ENCODE data around the gene BCAS3.
"Not testable (repeated sequence)": the region's sequence is repeated elsewhere in the genome, so short reads cannot be mapped to it uniquely, and the experiment has no call there.

BCAS3 gene

DNA sequence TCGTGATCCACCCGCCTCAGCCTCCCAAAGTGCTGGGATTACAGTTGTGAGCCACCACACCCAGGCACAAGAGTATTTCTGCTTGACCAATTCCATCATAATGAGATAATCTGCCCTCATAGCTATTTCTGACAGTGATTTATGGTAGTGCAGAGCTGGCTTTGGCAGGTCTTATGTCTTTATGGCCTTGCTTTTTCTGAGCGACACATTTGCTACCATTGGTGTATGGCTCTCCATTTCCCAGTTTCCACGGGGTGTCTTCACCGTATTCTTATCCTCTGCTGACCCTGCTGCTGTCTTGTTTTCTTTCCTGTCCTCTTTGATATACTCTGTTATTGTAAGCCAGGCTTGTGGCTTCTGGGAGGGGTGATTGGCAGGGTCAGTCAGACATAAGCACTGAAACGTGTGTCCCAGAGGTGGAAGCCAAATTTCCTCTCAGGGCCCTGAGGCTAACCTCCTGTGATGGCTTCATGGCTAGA lies 560.8 kb downstream of the BCAS3 start:
- no peak for FAIRE-seq

DNA sequence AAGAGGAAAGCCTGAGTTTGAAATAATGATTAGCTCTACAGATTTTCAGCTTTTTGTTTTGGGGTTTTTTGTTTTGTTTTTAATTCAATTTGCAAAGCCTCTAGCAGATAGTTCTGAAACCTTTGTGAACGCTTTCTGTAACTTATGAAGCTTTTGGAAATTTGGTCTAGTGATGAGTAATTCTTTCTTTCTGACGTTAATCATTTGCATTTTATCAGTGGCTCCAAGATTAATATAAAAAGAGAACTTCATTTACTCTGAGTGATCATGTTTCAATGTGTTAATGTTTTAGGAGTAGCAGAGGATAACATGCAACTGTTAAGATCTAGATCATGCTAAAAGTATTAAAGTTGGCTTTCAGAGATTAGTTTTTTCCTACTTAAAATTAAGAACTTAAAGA lies 561.7 kb downstream of the BCAS3 start:
- no peak for FAIRE-seq

DNA sequence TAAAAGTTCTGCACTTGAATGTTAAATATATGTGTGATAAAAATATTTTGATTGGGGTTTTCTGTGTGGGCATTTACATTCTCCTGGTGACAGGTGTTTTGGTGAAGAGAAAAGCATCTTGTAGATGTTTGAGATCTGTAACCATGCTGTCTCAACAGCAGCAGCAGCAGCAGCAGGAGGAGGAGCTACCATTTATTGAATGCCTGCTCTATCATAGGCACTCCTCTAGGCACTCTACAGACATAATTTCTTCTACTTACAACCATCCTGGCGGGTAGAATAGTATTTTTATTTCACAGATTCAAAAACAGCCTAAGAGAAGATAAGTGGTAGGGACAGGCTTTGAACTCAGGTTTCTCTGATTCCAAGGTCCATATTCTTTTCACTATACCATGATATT lies 562.3 kb downstream of the BCAS3 start:
- no peak for FAIRE-seq

DNA sequence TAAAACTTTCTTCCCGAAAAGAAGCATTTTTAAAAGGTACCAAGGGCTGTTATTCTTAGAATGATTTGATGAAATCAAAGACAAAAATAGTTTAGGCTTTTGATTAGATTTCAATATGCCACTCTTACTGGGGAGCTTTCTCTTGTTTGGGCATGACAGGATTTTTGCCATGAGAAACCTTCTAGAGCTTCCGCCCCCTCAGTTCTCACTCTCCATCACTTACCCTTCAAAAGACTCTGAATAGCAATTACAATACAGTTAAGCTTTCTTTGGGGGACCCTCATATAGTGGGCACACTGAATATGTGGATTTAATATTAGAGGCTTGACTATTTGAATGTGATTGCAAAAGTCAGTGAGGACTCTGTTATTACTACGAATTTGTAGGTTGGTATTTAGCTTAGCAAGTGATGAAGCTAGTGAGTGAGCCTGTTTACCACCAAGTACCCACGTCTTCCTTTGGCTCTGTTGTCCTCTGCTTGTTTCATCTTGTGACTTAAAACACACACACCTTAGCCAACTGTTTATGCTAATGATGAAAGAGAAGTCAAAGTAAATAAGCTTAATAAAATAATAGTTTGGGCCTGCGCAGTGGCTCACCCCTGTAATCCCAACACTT lies 563.3 kb downstream of the BCAS3 start:
- FAIRE-seq = no peak

DNA sequence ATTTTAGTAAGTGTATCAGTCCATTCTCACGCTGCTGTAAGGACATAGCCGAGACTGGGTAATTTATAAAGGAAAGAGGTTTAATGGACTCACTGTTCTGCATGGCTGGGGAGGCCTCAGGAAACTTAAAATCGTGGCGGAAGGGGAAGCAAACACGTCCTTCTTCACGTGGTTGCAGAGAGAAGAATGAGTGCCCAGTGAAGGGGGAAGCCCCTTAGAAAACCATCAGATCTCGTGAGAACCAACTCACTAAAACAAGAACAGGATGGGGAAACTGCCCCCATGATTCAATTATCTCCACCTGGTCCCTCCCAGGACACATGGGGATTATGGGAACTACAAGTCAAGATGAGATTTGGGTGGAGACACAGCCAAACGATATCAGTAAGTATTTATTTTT lies 567.3 kb downstream of the BCAS3 start:
- not testable (repeated sequence) for FAIRE-seq

DNA sequence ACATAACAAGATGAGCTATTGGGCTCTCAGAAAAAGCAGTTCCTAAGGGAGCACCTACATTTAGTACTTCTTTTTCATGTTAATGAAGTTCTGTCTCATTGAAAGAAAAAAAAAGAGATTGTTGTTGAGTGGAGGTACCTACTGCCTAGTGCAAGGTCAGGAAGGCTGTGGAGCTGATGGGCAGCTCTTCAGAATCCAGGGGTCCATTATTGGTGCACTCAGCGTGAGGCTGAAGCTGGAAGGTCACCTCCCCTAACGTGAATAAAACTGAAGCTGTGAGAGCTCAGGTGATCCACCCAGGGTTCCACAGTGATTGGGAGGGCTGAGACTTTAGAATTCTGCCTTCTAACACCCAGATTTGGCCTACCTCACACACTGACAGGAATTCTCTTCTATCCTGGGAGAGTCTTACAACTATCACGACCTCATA lies 568.1 kb downstream of the BCAS3 start:
- FAIRE-seq = no peak

DNA sequence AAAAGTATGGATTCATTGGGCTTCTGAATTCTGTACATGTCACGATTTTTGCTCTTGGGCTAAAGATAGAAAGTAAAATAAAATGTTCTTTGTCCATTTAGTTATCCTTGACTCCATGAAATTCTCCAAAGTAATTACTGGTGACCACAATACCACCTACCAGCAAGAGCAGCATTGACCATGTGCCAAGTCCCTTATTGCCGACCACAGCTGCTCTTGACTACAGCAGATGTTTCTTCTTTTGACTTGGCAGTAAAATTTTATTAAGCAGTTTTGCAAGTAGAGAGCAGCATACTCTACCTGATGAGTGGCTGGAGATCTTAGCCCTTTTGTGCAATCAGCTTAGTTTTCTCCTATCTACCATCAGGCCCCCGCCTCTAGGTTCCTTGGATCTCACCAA lies 569.8 kb downstream of the BCAS3 start:
- FAIRE-seq = no peak

DNA sequence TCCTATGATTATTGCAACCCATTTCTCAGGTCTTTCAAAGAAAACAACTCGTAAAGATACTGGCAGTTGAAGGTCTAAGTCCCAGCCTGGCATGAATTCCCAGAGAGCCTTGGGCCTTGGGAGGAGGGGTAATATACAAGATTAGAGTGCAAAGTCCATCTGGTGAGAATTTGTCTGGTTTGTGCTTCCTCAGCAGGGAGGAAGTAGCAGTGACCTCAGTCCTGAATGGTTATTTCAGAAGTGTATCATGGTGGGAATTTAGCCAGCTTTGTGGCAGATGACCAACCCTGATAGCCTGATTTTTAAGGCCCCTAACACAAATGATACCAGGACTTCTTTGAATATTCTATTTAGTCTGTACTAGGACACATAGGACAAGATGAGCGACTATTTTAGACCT lies 570.7 kb downstream of the BCAS3 start:
- no peak for FAIRE-seq

DNA sequence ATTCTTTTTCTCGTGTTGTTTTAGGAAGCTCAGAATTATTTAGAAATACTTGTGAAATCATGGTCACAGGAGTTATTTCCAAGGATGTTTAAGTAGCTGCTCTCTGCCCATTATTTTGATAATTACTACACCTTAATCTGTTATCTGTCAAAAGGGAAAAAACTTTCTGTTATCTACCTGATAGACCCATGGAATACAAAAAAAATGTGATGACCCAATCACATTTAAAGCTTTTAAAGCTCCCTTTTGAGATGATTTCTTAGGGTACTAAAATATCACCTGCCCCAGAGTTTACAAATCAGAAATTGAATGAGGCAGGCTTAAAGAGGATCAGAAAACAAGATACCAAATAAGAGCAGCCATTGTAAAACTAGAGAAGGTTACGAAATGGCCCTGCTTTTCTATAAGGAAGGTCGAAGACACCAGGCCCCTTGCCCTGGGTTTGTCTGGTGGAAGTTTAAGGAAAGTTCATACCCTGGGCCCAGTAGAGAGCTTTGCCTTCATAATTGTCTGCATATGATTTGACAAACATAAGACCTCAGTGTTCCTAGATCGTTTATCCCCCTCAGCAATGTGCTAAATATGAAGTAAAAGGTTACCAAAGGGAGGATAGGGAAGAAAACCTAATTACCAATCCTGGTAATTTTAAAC lies 572.1 kb downstream of the BCAS3 start:
- no peak for FAIRE-seq

DNA sequence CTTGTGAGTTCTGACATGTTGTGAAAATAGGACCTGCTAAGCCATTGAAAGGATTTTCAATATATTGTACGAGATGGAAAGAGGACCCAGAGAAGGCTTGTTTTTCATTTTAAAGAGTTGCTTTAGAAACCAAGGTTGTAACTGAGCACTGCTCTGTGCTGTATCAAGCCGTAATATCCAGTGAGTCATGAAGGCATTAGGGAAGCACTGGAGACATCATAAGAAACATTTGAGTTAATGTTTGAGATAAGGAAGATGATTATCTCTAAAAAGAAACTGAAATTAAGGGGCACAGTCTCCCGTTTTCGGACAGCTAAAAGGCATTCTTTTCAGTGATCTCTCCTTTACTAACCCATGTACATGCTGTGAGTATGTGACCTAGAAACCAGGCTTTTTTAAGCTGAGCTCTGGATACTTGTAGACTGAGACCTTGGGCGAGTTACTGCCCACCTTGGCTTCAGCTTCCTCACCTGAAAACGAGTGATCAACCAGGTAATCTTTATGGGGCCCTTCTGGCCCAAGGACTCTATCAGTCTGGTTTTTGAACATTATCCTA lies 572.8 kb downstream of the BCAS3 start:
- no peak for FAIRE-seq

DNA sequence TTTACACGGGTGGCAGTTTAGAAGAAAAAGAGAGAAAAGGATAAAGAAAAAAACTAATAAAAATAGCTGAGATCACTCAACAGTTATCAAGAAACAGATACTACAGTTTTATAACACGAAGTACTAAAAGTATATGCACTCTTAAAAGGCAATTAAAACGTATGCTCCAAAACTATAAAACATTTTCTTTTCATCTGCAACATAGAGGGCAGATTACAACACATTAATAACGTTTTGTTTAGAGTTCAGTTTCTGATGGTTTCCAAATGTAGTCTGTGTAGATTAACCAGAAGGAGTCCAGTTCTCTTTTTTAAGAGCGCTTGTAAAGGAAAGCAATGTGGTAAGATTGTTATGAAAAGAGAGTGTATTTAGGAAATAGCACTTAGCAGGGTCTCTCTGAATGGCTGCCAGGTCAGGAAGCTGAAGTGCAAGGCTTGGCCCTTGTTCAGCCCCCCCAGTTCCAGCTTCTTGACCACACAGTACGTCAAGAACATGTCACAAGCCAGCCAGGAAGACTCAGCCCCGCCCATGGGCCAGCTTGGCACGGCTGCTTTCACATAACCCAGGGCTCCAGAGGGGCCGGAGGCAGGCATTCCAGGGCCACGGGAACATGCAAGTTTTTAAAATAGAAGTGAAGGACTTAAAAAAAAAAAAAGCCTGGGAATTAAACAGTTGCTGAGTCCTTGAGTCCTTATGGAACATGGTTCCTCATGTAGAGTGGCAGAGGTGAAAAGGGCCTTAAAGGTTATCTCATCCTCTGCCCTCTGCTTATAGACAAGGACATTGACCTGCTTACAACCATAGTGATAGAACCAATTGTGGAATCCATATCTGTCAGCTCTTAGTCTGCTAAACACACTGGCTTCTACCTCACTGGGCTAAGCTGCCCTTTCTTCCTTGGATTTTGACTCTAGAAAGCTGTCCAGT lies 574.6 kb downstream of the BCAS3 start:
- peak; percentile 65 for FAIRE-seq

DNA sequence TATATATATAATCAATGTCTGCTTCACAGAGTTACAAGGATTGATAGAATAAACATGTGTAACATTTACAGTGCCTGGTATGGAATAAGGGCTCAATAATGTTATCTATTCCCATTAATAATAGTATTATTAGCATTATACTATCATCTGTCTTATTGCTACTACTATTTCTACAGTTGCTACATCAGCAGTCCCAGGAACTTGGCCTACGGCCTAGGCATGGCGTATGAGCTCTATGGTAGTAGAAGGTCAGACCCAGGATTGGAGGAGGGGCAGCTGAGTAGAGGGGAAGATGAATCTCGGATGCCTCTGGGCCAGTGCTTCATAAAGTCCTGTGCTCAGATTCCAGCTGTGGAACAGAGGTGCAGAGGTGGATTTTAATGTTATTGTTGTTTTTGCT lies 575.7 kb downstream of the BCAS3 start:
- no peak for FAIRE-seq

DNA sequence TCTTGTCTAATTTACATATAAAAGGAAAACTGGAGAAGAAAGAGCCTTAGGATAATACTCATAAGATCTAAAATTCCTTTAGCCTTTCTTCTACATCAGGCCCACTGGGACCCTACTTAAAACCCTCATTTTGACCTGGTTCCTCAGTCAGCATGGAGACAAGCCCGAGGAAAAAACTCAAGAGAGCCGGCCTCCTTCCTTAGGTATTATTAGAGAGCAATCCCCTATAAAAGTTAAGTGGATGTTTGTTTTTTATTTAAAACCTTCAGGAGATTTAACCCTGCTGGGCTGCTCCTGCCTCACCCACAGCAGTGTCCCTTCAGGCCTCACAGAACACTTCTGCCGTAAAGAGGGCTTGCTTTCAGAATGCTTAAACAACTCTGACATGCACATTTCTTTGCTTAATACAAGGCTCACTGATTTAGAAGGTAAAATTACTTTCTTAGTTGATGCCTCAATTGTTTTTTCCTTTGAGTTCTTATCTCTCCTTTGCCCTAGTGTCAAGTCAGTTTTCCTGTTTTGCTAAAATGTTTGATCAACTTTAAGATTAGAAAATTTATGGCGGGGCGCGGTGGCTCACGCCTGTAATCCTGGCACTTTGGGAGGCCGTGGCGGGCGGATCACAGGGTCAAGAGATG lies 576.4 kb downstream of the BCAS3 start:
- no peak for FAIRE-seq

DNA sequence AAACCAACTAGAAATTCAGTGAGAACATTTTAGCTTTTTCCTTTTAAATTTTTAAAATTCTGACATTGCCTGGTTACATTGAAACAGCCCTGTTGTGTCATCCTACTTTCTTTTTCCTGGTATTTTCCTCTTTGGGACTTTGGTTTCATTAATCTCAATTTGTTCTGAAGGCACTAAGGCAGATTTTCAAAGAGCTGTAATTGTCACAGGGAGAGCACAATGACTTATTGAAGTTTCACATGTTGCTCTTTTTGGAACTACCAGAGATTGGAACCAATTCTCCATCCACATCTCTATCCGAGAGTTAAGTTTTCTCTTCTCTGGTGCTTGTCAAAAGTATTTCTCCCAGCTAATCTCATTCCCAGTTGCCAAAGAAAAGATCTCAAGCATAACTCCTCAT lies 577.3 kb downstream of the BCAS3 start:
- FAIRE-seq = no peak

DNA sequence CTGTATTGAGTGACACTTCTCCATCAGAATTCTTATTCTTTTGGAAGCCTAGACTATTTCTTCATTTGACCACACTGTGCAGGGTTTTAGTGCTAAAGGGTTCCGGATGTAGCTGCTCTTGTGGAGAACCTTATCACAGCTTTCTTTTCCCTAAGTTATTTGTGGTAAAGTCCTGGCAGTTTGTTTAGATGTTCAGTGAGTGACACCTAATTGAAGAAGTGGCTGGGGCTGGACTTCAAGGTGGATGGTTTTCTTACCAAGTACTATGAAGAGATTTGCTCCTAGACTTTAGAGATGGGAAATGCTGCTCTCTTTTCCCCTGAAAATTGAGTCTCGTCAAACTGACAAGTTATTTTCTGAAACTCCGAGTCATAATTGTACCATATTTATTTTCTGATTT lies 578.0 kb downstream of the BCAS3 start:
- FAIRE-seq = no peak

DNA sequence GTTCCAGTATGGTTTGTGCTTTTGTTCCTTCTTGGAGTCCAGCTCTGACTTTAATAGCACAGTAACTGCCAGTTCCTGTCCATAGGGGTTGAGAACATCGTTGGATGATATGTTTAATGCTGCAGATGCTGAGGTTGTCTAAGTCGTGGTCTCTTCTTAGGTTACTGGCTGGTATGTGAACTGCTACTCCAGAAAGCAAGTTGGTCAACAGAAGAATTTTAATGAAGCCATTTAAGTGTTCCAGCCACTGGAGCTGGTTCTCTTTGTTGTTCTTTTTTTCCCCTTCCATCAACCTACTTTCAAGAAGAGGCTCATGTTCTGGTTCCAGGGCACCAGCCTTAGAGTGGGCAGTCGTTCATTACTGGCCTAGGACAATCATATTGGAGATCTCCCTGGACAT lies 581.7 kb downstream of the BCAS3 start:
- FAIRE-seq = no peak

DNA sequence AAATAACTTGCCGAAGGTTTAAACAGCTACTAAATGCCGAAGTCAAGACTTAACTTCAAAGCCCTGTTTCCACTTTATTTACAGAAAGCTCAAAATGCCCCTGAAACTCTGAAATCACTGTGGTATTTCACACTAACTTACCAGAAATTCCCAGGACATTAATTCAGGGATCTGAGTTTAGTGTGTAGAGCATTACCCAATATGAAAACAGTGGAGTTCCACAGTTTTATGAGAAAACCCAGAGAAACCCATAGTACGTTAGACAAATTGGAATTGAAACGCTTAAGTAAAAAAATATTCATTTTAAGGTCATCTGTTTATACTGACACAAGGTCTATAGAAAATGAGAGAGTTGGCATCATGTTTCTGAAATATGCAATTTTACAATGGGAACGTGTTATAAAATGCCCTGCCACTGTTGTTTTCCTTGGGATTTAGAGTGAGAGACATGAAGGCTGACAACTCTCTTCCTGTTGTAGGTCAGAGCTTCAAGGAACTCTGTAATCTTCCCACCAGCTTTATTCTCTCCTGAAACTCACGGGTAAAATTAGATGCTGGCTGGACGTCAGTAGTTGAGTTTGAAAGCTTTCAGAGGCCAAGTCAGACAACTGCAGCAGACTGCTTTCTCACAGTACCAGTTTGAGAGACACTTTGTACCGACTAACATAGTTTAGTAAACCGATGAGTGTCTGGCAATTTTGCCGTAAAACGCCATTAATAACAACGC lies 582.6 kb downstream of the BCAS3 start:
- no peak for FAIRE-seq

DNA sequence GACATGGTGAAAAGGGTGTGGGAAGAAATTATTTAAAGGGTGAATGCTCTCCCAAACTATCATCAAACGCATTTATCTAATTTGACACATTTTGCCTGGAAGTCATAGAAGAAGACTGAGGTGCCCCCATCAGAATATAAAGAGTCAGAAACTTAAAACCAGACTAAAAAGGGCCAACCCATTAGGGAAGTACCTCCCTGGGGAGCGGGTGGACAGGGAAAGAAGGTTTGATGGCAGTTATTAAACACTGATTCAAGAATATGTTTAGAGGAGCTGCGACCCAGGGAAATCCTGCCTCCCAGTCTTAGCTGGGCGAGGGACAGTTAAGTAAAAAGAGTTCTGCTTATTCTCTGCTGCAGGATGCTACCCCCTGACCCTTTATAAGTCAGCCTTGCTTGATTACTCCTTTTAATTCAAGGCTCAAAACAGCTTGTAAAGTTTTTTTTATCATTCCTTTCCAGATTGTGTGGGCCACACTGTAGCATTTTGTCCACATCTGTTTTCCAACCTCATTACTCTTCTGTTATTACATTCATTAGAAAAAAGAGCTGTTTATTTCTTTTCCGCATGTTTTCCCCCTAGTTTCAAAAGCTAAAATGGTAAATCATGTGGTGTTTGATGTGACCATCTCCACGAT lies 583.5 kb downstream of the BCAS3 start:
- FAIRE-seq = no peak

DNA sequence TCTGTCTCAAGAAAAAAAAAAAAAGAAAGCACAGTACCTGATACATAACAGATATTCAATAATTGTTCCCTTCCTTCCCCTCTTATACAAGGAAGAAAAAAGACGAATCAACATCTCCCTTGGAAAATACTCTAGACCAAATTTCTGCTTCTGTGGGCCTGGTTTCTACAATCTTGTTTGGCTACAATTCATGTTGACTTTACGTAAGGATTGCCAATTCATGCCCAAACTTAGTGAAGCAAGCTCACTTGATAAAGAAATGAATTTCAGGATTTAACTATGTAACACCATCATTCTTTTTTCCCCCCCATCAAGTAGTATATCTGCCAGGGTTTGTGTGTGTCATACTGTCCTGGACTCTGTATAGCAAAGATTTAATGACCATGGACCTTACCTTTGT lies 587.7 kb downstream of the BCAS3 start:
- FAIRE-seq = no peak

DNA sequence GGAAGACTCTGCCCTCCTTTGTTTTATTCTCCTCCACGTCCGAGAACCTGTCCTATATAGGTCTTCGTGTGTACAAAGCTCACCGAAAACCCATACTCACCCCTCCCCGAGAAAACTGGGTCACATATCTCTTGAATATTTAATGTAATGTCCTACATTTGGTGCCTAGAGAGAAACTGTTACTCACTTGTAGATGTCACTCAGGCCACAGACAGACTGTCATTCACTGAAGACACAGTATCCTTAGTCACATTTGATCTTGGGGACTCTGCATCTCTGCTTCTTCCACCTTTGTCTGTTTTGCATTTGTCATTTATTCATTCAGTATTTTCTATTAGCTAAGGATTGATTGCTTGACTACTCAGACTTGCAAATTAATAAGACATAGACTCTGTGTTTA lies 590.2 kb downstream of the BCAS3 start:
- no peak for FAIRE-seq

DNA sequence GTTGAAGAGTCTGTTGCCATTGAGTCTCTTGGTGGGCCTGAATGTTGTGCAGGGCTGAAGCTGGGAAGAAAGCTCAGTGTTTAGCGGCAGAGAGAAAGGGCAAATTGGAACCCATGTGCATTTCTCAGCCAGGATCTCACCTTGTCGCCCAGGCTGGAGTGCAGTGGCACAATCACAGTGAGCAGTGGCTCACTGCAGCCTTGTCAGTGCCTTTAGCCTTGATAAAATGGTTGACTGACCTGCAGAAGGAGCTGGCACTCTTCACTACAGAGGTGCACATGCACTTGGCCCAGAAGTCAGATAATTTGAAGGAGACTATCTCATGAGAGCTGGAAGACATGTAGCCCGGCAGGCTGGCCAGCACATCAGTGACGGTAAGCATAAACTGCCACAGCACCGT lies 597.7 kb downstream of the BCAS3 start:
- no peak for FAIRE-seq

DNA sequence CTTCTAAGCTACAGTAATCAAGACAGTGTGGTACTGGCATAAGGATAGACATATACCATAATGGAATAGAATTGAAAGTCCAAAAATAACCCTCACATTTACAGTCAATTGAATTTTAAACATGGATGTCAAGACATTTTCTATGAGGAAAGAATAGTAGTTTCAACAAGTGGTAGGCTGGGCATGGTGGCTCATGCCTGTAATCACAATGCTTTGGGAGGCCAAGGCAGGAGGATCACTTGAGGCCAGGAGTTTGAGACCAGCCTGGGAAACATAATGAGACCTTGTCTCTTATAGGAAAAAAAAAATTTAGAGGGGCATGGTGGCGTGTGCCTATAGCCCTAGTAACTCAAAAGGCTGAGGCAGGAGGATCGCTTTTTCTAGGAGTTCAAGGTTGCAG lies 599.2 kb downstream of the BCAS3 start:
- FAIRE-seq = no peak

Measured in colon (tissue), 2 donors.